ENCODE results near the gene CACNA1A.

- TF ChIP-seq CTCF (IDR thresholded peaks at IDR 0.05; ENCODE audit: poor library complexity) (no peak), EZH2 (IDR thresholded peaks at IDR 0.05; ENCODE audit: borderline replicate concordance) (no peak), EZH2phosphoT487 (IDR thresholded peaks at IDR 0.05; ENCODE audit: low read depth, severe bottlenecking, unreplicated experiment) (no peak)
Measured at GRCh38 chr19:13173139-13173737, 333.0 kb downstream of the CACNA1A start.
